ENCODE results near the gene SLC9A9. TPM values are rescaled to one million over a fixed set of nuclear protein-coding genes. Genes with fewer than 3 reads are reported as not detected.

SLC9A9 gene
- total and polyA plus RNA-seq, 9 of the 15 experiments (the other 6 are each of a cell fraction or from before 2014, with no cell fraction given): 0.03 to 0.13 TPM; not detected in 7

DNA sequence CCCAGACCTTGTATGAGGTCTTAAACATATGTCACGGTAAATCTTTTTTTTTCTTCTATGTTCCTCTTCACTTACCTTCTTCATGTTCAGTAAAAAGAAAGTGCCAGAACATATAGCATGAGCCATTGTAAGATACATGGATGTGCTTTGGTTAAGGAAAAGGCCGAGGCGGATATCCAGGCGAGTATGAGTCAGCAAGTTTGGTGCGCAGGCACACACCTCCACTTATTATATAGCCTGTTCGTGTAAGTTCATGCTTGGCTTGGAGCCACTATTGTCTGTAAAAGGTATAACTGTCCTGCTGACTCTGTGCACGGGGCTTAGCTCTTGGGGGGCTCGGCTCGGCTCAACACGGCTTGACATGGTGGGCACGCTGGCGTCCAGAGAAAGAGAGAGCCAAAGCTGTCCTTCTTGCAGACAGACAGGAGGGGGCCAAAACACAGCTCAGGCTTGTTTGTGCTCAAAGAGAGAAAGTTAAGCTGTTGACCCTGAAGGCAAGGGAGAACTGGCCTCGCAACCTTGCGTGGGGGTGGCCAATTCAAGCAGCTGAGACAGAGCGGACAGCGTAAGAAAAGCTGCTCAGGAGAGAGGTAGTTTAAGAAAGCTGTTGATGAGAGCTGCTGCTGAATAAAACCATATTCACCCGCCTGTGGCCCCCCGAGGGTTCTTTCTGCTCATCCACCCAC is 251.2 kb downstream of the SLC9A9 start:
- Histone ChIP-seq H3K9me1 (ENCODE audit: control insufficient read depth, insufficient read depth, low read length) (no peaks in the 10 kb centered on the region), H3K36me3 (ENCODE audit: control insufficient read depth, insufficient read depth, low read length) (no peaks in the 10 kb centered on the region), H2AFZ (ENCODE audit: low read depth, low read length) (peak overlapping the region; percentile 90), H3K4me3 (no peak overlapping the region), H4K20me1 (replicated peaks; ENCODE audit: control insufficient read depth, insufficient read depth, low read length) (no peaks in the 10 kb centered on the region), H3K4me2 (ENCODE audit: insufficient read depth, low read length) (peak overlapping the region; percentile 62), H3K9ac (ENCODE audit: insufficient read depth in 1 of 2, low read depth in 2 of 2, low read length in 2 of 2) (peak overlapping the region; percentile 34 to 59; a peak in 2 of 4 replicates), H3K27me3 (ENCODE audit: control insufficient read depth in 2 of 2, insufficient read depth in 2 of 2, low read length in 2 of 2) (no peaks in the 10 kb centered on the region; a peak in 1 of 5 replicates), H3K27ac (ENCODE audit: extremely low read depth, low read depth, low read length) (peak overlapping the region; percentile 7; the same call in 1 of the 3 replicates), H3K4me1 (replicated peaks in 1 of 2; ENCODE audit: control insufficient read depth in 2 of 2, insufficient read depth in 2 of 2, low read length in 2 of 2) (peaks cover 6% of the 10 kb centered on the region in 2 experiments; a peak in 4 of 5 replicates), H3K79me2 (ENCODE audit: control insufficient read depth, insufficient read depth, low read length) (no peaks in the 10 kb centered on the region), H3K9me3 (replicated peaks; ENCODE audit: control insufficient read depth, insufficient read depth, low read depth, low read length) (no peaks in the 10 kb centered on the region)
- FAIRE-seq (peak; percentile 78), DNase-seq (ENCODE audit: extremely low read depth in 1 of 4, low spot score in 3 of 4) (peak; percentile 22 to 66 (median 32)), ATAC-seq (peak; percentile 92)
- in situ Hi-C loops (cut with MboI) (no loop called here), intact Hi-C loops (cut with micrococcal nuclease) (no loop called here)
- 16% methylated on average over 18 of the region's 18 CpGs for WGBS (ENCODE audit: insufficient coverage, low coverage, missing lambda C conversion rate)
- POLR2A ChIA-PET: interaction anchor here (0.6 to 1.4 kb wide), 4 partner anchors 11 to 15 kb away, joined by 3 to 5 read pairs (median 3); no protein-coding TSS in a partner anchor
- BruUV-seq (replicated peaks): no TSS peak
- CTCF ChIA-PET (ENCODE audit: low intra/inter-chr PET ratio): no interaction called here
- TF ChIP-seq TCF7 (IDR thresholded peaks at IDR 0.05; ENCODE audit: borderline replicate concordance): no peak
- TF ChIP-seq RFX5 (IDR thresholded peaks at IDR 0.05; ENCODE audit: low read depth, low read length): no peak
- no peak for TF ChIP-seq LCOR (CRISPR knock-in tag; IDR thresholded peaks at IDR 0.05)
- TF ChIP-seq ELF4 (CRISPR knock-in tag; IDR thresholded peaks at IDR 0.05): no peak
- peak; percentile 38; the same call in 1 of the 2 replicates for TF ChIP-seq ZNF76 (CRISPR knock-in tag; IDR thresholded peaks at IDR 0.05; ENCODE audit: borderline replicate concordance)
- TF ChIP-seq SREBF1 (IDR thresholded peaks at IDR 0.05; ENCODE audit: borderline replicate concordance, low read depth, low read length): no peak
- TF ChIP-seq ZNF589 (CRISPR knock-in tag; IDR thresholded peaks at IDR 0.05; ENCODE audit: low read depth): no peak
- TF ChIP-seq ZNF224 (CRISPR knock-in tag; IDR thresholded peaks at IDR 0.05): no peak
- TF ChIP-seq SMARCB1 (IDR thresholded peaks at IDR 0.05; ENCODE audit: insufficient read length, low read depth): no peak
- peak; percentile 96 for TF ChIP-seq MAFG (tag; conservative IDR thresholded peaks at IDR 0.05)
- TF ChIP-seq KLF6 (CRISPR knock-in tag; IDR thresholded peaks at IDR 0.05; ENCODE audit: borderline replicate concordance): no peak
- TF ChIP-seq CBX1 (IDR thresholded peaks at IDR 0.05; ENCODE audit: low read depth): no peak
- no peak for TF ChIP-seq TCFL5 (CRISPR knock-in tag; conservative IDR thresholded peaks at IDR 0.05)
- TF ChIP-seq DMBX1 (CRISPR knock-in tag; IDR thresholded peaks at IDR 0.05; ENCODE audit: borderline replicate concordance): peak; percentile 64; the same call in 1 of the 2 replicates
- no peak for TF ChIP-seq TAF1 (IDR thresholded peaks at IDR 0.05; ENCODE audit: control insufficient read depth, extremely low read depth, insufficient read depth, low read length, severe bottlenecking)
- no peak for TF ChIP-seq ZNF780A (CRISPR knock-in tag; IDR thresholded peaks at IDR 0.05)
- TF ChIP-seq, protein P1, sequence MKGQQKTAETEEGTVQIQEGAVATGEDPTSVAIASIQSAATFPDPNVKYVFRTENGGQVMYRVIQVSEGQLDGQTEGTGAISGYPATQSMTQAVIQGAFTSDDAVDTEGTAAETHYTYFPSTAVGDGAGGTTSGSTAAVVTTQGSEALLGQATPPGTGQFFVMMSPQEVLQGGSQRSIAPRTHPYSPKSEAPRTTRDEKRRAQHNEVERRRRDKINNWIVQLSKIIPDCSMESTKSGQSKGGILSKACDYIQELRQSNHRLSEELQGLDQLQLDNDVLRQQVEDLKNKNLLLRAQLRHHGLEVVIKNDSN (CRISPR knock-in tag; IDR thresholded peaks at IDR 0.05): no peak
- TF ChIP-seq ZNF639 (CRISPR knock-in tag; conservative IDR thresholded peaks at IDR 0.05 in 1 of 2, IDR thresholded peaks at IDR 0.05 in 1 of 2): peak in 1 of 2 experiments; percentile 57; a peak in 2 of 4 replicates
